Central memory CD8-positive, alpha-beta T cell (primary cell): Measurements from ENCODE around the gene PLD3.
A peak's percentile ranks its signal among the peaks of the same experiment; 100 is the strongest.

Source experiments
- ATAC-seq: fragments of 150-1000 bp; cut with Tn5 transposase; replicated peaks from 2 replicates; pipeline ENCODE4 v1.10.0; 2022; ENCODE audit warnings: mild to moderate bottlenecking, moderate FRiP score, moderate number of reproducible peaks; ENCODE audit not compliant: poor library complexity, severe bottlenecking; ENCODE audit errors: extremely low read depth
- DNase-seq, 2 donors: peaks; one replicate each; pipeline ENCODE4 v3.0.0; 2021; ENCODE audit warnings: low spot score in 2 of 2
- H3K27ac Mint-ChIP-seq: one replicate; pipeline ENCODE4 v1.8.0; 2022; ENCODE audit warnings: low read depth, mild to moderate bottlenecking, moderate library complexity, mixed read lengths
- H3K27me3 Mint-ChIP-seq: one replicate; pipeline ENCODE4 v1.8.0; 2022; ENCODE audit warnings: mixed read lengths
- H3K36me3 Mint-ChIP-seq: one replicate; pipeline ENCODE4 v1.8.0; 2022; ENCODE audit warnings: mild to moderate bottlenecking, moderate library complexity, mixed read lengths; ENCODE audit not compliant: insufficient read depth
- H3K4me1 Mint-ChIP-seq: one replicate; pipeline ENCODE4 v1.8.0; 2022; ENCODE audit warnings: mixed read lengths
- H3K4me3 Mint-ChIP-seq: one replicate; pipeline ENCODE4 v1.8.0; 2022; ENCODE audit warnings: mild to moderate bottlenecking, moderate library complexity, mixed read lengths
- H3K9me3 Mint-ChIP-seq: one replicate; pipeline ENCODE4 v1.8.0; 2022; ENCODE audit warnings: mixed read lengths

Gene PLD3

DNA sequence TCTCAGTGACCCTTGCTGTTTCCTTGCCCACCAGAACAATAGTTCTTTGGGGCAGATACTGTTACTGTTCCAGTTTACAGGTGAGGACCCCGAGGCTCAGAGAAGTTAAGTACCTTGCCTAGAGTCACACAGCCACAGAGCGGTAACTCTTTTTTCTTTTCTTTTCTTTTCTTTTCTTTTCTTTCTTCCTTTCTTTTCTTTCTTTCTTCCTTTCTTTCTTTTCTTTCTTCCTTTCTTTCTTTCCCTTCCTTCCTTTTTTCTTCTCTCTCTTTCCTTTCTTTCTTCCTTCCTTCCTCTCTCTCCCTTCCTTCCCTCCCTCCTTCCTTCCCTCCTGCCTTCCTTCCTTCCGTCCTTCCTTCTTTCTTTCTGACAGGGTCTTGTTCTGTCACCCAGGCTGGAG lies 69.5 kb downstream of the PLD3 start:
- no peak for ATAC-seq
- peak overlapping the region; percentile 58 for H3K27ac Mint-ChIP-seq
- DNase-seq: no peak
- H3K4me1 Mint-ChIP-seq: peaks cover 20% of the 10 kb centered on the region
- no peaks in the 10 kb centered on the region for H3K27me3 Mint-ChIP-seq
- H3K9me3 Mint-ChIP-seq: no peaks in the 10 kb centered on the region
- no peak overlapping the region for H3K4me3 Mint-ChIP-seq
- peaks cover 10% of the 10 kb centered on the region for H3K36me3 Mint-ChIP-seq

DNA sequence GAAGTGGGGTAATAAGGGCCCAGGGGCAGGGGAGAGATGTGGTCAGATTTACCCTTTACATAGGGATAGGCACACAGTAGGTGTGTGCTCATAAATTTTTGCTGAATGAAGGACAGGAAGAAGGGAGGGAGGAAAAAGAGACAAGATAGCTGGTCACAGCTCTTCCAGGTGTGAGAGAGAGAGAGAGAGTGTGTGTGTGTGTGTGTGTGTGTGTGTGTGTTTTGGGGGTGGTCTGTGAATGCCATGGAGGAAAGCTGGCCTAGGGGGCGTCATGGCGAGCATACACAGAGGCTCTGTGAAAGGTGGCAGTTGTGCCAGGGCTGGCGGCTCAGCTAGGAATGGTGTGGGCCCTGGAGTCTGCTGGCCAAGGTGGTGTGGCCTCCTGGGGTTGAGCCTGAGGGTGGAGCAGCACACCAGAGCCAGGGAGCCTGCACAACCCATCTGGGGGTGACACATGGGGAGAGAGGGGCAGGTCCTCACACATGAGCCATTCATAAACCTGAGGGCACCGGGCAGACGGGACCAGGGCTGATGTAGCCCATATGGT lies 70.6 kb downstream of the PLD3 start:
- H3K36me3 Mint-ChIP-seq: peaks cover 10% of the 10 kb centered on the region
- DNase-seq (no peak), ATAC-seq (no peak)
- peak overlapping the region; percentile 79 for H3K4me3 Mint-ChIP-seq
- H3K4me1 Mint-ChIP-seq: peaks cover 16% of the 10 kb centered on the region
- H3K9me3 Mint-ChIP-seq: no peaks in the 10 kb centered on the region
- no peaks in the 10 kb centered on the region for H3K27me3 Mint-ChIP-seq
- H3K27ac Mint-ChIP-seq: no peak overlapping the region

DNA sequence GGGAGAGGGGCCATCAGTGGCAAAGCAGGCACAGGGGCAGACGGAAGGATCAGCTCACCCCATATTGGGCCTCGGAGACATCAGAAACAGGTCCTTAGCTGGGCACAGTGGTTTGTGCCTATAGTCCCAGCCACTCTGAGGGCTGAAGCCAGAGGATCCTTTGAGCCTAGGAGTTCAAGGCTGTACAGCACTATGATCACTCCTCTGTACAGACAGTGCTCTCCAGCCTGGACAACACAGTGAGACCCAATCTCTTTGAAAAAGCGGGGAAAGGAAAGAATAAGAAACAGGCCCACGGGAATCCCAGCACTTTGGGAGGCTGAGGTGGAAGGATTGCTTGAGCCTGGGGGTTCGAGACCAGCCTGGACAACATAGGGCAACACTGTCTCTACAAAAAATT lies 71.3 kb downstream of the PLD3 start:
- H3K9me3 Mint-ChIP-seq: no peaks in the 10 kb centered on the region
- peaks cover 23% of the 10 kb centered on the region for H3K4me1 Mint-ChIP-seq
- no peak for DNase-seq
- peaks cover 14% of the 10 kb centered on the region for H3K36me3 Mint-ChIP-seq
- no peaks in the 10 kb centered on the region for H3K27me3 Mint-ChIP-seq
- peak overlapping the region; percentile 79 for H3K4me3 Mint-ChIP-seq
- no peak for ATAC-seq
- H3K27ac Mint-ChIP-seq: no peak overlapping the region

DNA sequence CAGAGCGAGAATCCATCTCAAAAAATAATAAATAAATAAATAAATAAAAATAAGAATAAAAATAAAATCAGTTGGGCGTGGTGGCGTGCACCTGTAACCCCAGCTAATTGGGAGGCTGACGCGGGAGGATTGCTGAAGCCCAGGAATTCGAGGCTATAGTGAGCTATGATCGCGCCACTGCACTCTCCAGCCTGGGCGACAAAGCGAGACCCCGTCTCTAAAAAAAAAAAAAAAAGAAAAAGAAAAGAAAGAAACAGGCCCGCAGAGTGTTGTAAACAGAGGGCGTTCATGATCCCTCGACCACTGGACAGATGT lies 71.9 kb downstream of the PLD3 start:
- H3K4me1 Mint-ChIP-seq: peaks cover 25% of the 10 kb centered on the region
- H3K4me3 Mint-ChIP-seq: peak overlapping the region; percentile 79
- no peaks in the 10 kb centered on the region for H3K9me3 Mint-ChIP-seq

DNA sequence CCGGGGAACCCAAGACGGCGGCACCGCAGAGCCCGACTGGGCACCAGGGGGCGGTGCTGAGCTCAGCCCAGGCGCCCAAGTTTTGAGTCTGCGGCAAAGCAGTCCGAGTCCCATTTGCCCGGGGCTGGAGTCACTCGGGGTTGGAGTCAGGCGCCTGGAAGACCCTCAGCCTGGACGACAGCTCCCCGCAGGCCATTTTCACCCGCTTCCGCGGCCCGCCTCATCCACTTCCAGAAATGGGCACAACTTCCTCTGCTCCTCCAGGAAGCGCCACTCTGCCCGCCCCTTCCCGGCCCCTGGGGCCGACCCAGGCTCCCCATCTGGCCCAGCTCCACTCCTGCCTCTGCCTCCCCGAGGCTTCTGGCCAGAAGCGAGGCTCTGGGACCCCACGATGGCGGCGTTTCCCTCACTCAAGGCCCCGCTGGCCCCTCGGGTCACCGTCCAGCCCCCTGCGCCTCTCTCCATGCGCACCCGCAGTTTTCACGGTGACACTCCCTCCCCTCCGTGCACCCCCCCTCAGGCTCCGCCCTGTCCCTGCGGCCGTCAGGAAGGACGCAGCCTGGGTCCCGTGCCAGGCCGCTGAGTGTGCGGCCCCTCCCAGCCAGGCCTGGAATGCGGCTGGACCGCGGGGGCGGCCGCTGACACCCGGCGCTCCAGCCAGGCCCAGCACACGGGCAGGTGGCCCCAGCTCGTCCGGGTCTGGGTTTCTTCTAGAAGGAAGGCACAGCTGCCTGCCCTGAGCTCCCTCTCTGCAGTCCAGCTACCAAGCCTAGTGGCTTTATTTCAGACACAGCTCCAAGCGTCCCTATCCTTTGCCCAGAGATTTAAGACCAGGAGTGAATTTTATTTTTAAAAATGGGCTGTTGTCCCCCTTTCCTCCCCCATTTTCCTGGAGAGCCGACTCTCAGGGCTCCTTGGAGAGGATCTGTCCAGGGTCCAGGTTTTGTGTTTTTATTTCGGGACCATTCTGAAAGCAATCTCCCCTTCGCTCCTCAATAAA lies 72.6 kb downstream of the PLD3 start:
- Mint-ChIP-seq H3K27me3 (no peaks in the 10 kb centered on the region), H3K4me1 (peaks cover 25% of the 10 kb centered on the region), H3K36me3 (peaks cover 20% of the 10 kb centered on the region), H3K9me3 (no peaks in the 10 kb centered on the region), H3K4me3 (peak overlapping the region; percentile 79), H3K27ac (peak overlapping the region; percentile 88)
- ATAC-seq (no peak), DNase-seq (peak; percentile 59 to 63)

More for the DNA sequence above, 71.9 kb downstream of the PLD3 start:
- DNase-seq (no peak), ATAC-seq (no peak)
- Mint-ChIP-seq H3K27me3 (no peaks in the 10 kb centered on the region), H3K27ac (peak overlapping the region; percentile 88), H3K36me3 (peaks cover 16% of the 10 kb centered on the region)

DNA sequence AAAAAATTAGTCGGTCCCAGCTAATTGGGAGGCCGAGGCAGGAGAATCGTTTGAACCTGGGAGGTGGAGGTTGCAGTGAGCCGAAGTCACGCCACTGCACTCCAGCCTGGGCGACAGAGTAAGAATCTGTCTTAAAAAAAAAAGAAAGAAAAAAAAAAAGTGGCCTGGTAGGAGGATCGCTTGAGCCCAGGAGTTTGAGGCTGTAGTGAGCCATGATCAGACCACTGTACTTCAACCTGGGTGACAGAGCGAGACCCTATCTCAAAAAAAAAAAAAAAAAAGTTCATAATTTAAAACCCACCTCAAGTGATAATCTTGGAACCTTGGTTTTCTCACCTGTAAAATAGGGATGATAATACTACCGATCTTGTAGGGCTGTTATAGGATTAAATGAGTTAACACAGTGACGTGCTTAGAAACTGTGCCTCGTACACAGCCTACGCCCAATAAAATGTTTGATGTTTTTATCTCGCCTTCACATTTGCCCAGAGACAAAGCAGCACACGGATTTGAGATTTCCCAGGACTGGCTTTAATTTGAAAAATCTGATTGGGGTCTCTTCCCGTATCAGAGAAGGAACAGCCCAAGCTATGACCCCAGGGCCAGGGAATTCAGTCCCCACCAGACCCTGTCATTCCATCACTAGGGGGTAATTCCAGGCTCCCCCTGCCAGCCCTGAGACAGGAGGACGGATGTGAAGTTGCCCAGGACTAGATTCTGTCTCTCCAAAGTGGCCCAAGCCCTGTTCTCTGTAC lies 73.7 kb downstream of the PLD3 start:
- H3K9me3 Mint-ChIP-seq: no peaks in the 10 kb centered on the region
- H3K4me3 Mint-ChIP-seq: peak overlapping the region; percentile 79
- peaks cover 20% of the 10 kb centered on the region for H3K4me1 Mint-ChIP-seq
- no peaks in the 10 kb centered on the region for H3K27me3 Mint-ChIP-seq
- H3K27ac Mint-ChIP-seq: peak overlapping the region; percentile 88
- H3K36me3 Mint-ChIP-seq: peaks cover 20% of the 10 kb centered on the region
- ATAC-seq (no peak), DNase-seq (no peak)

DNA sequence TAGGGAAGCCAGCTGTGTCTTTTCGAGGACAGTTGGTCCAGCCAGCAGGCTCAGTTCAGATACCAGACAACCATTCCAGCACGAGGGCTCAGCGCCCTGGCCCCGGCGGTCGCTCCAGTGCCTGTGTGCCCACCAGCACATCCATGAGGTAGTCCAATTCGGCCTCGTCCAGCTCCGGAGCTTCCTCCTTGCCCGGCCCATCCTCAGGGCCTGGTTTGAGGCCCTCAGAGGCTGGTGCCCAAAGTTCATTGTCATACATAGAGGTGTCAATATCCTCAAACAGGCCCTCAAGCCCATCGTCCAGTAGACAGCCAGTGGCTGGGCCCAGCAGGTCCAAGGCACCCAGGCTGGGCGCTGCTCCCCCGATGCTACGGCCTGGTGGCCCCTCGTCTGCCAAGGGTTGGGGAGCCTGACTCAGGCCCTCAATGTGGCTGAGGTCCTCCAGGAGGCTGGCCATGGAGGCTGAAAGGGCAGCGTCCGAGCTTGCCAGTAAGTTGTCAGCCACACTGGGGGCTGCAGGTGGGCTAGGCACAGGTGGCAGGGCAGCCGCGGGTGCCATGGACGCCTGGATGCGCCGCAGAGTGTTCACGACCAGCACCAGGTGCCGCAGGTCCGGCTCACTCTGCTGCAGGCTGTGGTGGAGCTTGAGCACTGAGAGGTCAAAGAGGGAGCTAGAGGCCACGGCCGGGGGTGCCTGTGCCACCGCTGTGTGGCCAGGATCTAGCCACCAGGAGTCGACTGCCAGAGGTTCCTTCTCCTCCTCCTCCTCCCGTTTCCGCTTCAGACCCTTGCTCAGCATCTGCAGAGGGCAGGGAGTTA lies 74.5 kb downstream of the PLD3 start:
- Mint-ChIP-seq H3K9me3 (no peaks in the 10 kb centered on the region), H3K27me3 (no peaks in the 10 kb centered on the region), H3K27ac (no peak overlapping the region), H3K4me3 (peak overlapping the region; percentile 79), H3K4me1 (peaks cover 14% of the 10 kb centered on the region), H3K36me3 (peaks cover 20% of the 10 kb centered on the region)
- no peak for ATAC-seq
- DNase-seq: no peak

DNA sequence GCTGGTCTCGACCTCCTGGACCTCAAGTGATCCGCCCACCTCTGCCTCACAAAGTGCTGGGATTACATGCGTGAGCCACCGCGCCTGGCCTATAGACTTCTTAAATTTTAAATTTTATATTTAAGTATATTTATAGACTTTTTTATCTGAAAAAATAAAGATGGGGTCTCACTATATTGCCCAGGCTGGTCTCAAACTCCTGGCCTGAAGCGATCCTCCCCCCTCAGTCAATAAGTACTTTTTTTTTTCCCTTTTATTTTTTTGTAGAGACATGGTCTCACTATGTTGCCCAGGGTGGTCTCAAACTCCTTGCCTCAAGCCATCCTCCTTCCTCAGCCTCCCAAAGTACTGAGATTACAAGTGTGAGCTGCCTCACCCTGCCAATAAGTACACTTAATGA lies 75.4 kb downstream of the PLD3 start:
- peaks cover 19% of the 10 kb centered on the region for H3K36me3 Mint-ChIP-seq
- H3K27me3 Mint-ChIP-seq: no peaks in the 10 kb centered on the region
- ATAC-seq (no peak), DNase-seq (no peak)
- peak overlapping the region; percentile 95 for H3K4me3 Mint-ChIP-seq
- H3K4me1 Mint-ChIP-seq: peaks cover 14% of the 10 kb centered on the region
- peak overlapping the region; percentile 99 for H3K27ac Mint-ChIP-seq
- H3K9me3 Mint-ChIP-seq: no peaks in the 10 kb centered on the region

DNA sequence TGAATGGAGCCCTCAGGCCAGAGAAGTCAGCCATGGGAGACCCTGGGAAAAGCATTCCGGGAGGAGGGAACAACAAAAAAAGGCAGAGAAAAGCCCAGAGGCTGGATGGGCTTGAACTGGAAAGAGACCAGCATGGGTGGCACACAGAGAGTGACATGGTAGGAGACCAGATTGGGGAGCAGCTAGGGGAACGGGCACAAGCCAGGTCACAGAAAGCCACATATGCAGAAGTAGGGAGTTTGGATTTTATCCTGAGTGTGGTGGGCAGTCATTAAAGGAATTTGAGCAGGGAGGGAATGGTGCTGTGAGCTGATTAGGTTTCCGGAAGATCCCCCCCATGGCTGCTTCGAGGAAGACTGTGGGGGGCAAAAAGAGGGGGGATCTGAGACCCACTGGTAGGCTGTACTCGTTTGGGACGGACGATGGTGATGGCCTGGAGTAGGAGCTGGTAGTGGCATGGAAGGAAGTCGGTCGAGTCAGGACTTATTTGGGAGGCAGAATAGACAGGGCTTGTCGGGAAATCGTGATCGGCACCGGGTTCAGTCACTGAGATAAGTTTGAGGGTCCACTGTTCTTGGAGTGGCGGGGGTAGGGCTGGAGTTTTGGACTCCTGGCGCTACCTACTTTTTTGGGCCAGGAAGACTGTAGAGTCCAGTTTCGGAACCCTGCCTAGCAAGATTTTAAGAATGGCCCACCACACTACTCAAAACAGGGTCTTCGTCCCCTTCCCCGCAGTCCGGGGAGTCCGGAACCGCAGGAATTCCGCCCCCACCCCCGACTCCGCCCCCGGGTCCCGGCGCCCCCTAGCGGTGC lies 76.3 kb downstream of the PLD3 start:
- peak overlapping the region; percentile 95 for H3K4me3 Mint-ChIP-seq

DNA sequence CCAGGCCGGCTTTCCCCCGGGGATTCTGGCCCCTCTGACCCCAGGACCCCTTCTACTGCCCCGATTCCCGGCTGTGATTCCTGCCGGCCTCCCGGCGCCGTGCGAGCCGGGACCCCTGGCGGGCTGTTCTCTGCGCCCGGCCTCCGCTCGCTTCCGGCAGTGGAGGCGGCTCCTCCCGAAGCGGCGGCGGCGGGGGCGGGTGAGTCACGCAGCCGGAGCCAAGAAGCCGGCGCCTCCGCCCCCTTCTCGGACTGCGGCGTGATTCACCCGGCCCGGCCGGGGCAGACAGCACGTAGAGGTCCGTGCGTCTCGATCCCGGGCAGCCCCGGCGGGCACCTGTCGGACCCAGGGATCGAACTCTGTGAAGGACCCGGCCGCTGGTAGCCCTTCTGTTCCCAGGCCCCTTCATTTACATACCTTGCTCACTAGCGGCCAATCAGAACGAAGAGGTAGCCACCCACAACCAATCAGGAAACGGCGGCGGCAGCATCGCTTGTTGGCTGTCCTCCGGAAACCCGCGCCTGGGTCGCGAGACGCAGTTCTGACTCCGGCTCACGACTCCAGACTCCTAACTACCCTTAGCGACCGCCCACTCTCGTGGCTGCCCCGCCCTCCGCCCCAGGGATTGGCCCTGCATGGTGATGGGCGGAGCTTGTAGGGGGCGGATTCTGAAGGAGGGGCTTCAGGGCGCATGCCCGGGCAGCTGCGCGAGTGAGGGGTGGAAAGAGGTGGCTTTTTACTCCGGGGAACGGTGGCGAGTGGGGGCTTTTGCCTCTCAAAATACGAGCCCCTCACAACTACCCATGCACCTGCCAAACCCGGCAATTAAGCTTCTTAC lies 77.2 kb downstream of the PLD3 start, which contains the start of gene SERTAD1:
TSS of gene SERTAD1 (minus strand) at position 543 of the 838 bp plus-strand sequence. CDS start 2,446 bp downstream, outside the sequence.
- Mint-ChIP-seq H3K9me3 (no peaks in the 10 kb centered on the region), H3K36me3 (peaks cover 14% of the 10 kb centered on the region), H3K27ac (peak within 1 kb of the TSS; percentile 99), H3K4me3 (peak within 1 kb of the TSS; percentile 95), H3K4me1 (peaks cover 11% of the 10 kb centered on the region), H3K27me3 (no peaks in the 10 kb centered on the region)
- ATAC-seq (peak; percentile 95), DNase-seq (peak; percentile 99 to 100)

More for the DNA sequence above, 76.3 kb downstream of the PLD3 start:
- H3K27me3 Mint-ChIP-seq: no peaks in the 10 kb centered on the region
- H3K9me3 Mint-ChIP-seq: no peaks in the 10 kb centered on the region
- H3K4me1 Mint-ChIP-seq: peaks cover 14% of the 10 kb centered on the region
- peaks cover 17% of the 10 kb centered on the region for H3K36me3 Mint-ChIP-seq
- no peak for ATAC-seq
- no peak for DNase-seq
- peak overlapping the region; percentile 99 for H3K27ac Mint-ChIP-seq
